H7 (cell line): ENCODE data around the gene ZNF185. TPM values are rescaled to one million over a fixed set of nuclear protein-coding genes. Genes with fewer than 3 reads are reported as not detected.
"Not testable (repeated sequence)": the region's sequence is repeated elsewhere in the genome, so short reads cannot be mapped to it uniquely, and the experiment has no call there.

Experiments used
- DNase-seq: peaks from one replicate; pipeline ENCODE4 v3.0.0; 2012
- H3K27me3 ChIP-seq: 2 replicates; pipeline ENCODE4 v1.6.0; 2011; ENCODE audit warnings: mild to moderate bottlenecking, low read length; ENCODE audit not compliant: control insufficient read depth, insufficient read depth
- H3K36me3 ChIP-seq: replicated peaks from 2 replicates; pipeline ENCODE4 v1.5.1; 2011; ENCODE audit warnings: low read length; ENCODE audit not compliant: control insufficient read depth, insufficient read depth
- H3K4me3 ChIP-seq: 2 replicates; pipeline ENCODE4 v1.5.1; 2011; ENCODE audit warnings: low read depth, mild to moderate bottlenecking, control low read depth, low read length, moderate library complexity; ENCODE audit not compliant: insufficient read depth
- total RNA-seq: library from RNA; depleted of rRNA; stranded (reverse); fragments of >200 nt; shearing (Covaris generic); gene quantifications from 2 replicates; pipeline ENCODE4 v1.2.3, GENCODE V29; 2014

Gene ZNF185
- total RNA-seq, 1 experiment from 2014 or later: 7.8 TPM

GRCh38 chrX:152901816-152902501 lies 4.1 kb downstream of the ZNF185 start:
- Histone ChIP-seq H3K36me3 (no peaks in the 10 kb centered on the region), H3K27me3 (no peaks in the 10 kb centered on the region), H3K4me3 (no peak overlapping the region)
- no peak for DNase-seq

GRCh38 chrX:152902502-152902820 lies 4.6 kb downstream of the ZNF185 start:
- Histone ChIP-seq H3K4me3 (no peak overlapping the region), H3K36me3 (no peaks in the 10 kb centered on the region), H3K27me3 (no peaks in the 10 kb centered on the region)
- DNase-seq: no peak

- DNase-seq: no peak
- H3K27me3 ChIP-seq: no peaks in the 10 kb centered on the region
Measured at GRCh38 chrX:152903589-152903988, 5.7 kb downstream of the ZNF185 start.

GRCh38 chrX:152904151-152905080 lies 6.5 kb downstream of the ZNF185 start:
- Histone ChIP-seq H3K36me3 (no peaks in the 10 kb centered on the region), H3K4me3 (no peak overlapping the region), H3K27me3 (no peaks in the 10 kb centered on the region)
- peak; percentile 91 for DNase-seq

More at GRCh38 chrX:152903589-152903988, 5.7 kb downstream of the ZNF185 start:
- Histone ChIP-seq H3K4me3 (no peak overlapping the region), H3K36me3 (no peaks in the 10 kb centered on the region)

- DNase-seq: no peak
Measured at GRCh38 chrX:152905081-152905420, 7.2 kb downstream of the ZNF185 start.

GRCh38 chrX:152907084-152907651 lies 9.3 kb downstream of the ZNF185 start:
- H3K36me3 ChIP-seq: no peaks in the 10 kb centered on the region
- no peaks in the 10 kb centered on the region for H3K27me3 ChIP-seq
- DNase-seq: peak; percentile 94
- peak overlapping the region; percentile 2; the same call in 1 of the 2 replicates for H3K4me3 ChIP-seq

More at GRCh38 chrX:152905081-152905420, 7.2 kb downstream of the ZNF185 start:
- Histone ChIP-seq H3K36me3 (no peaks in the 10 kb centered on the region), H3K4me3 (no peak overlapping the region), H3K27me3 (no peaks in the 10 kb centered on the region)

- H3K27me3 ChIP-seq: no peaks in the 10 kb centered on the region
- H3K4me3 ChIP-seq: no peak overlapping the region
- no peaks in the 10 kb centered on the region for H3K36me3 ChIP-seq
- DNase-seq: no peak
Measured at GRCh38 chrX:152908486-152908885, 10.6 kb downstream of the ZNF185 start.

GRCh38 chrX:152910018-152910417 lies 12.2 kb downstream of the ZNF185 start:
- H3K27me3 ChIP-seq, H3K36me3 ChIP-seq, DNase-seq, H3K4me3 ChIP-seq: not testable (repeated sequence)

- Histone ChIP-seq H3K27me3 (no peaks in the 10 kb centered on the region), H3K36me3 (no peaks in the 10 kb centered on the region), H3K4me3 (no peak overlapping the region)
- DNase-seq: peak; percentile 75
Measured at GRCh38 chrX:152912106-152912505, 14.2 kb downstream of the ZNF185 start.

GRCh38 chrX:152912641-152913040 lies 14.8 kb downstream of the ZNF185 start:
- Histone ChIP-seq H3K36me3 (no peaks in the 10 kb centered on the region), H3K27me3 (no peaks in the 10 kb centered on the region), H3K4me3 (no peak overlapping the region)
- no peak for DNase-seq

- no peak overlapping the region for H3K4me3 ChIP-seq
Measured at GRCh38 chrX:152913346-152913745, 15.5 kb downstream of the ZNF185 start.

GRCh38 chrX:152913910-152914309 lies 16.0 kb downstream of the ZNF185 start:
- DNase-seq: no peak
- no peaks in the 10 kb centered on the region for H3K36me3 ChIP-seq
- no peak overlapping the region for H3K4me3 ChIP-seq
- H3K27me3 ChIP-seq: no peaks in the 10 kb centered on the region

More at GRCh38 chrX:152913346-152913745, 15.5 kb downstream of the ZNF185 start:
- Histone ChIP-seq H3K36me3 (no peaks in the 10 kb centered on the region), H3K27me3 (no peaks in the 10 kb centered on the region)
- no peak for DNase-seq

GRCh38 chrX:152915541-152916241 lies 17.8 kb downstream of the ZNF185 start:
- no peaks in the 10 kb centered on the region for H3K27me3 ChIP-seq
- no peak overlapping the region for H3K4me3 ChIP-seq
- DNase-seq: peak; percentile 88
- H3K36me3 ChIP-seq: no peaks in the 10 kb centered on the region
